IMR-90 (cell line): ENCODE measurements around the gene DAND5. TPM values are rescaled to one million over a fixed set of nuclear protein-coding genes. Genes with fewer than 3 reads are reported as not detected.

Source experiments
- ATAC-seq: fragments of 200-7000 bp; cut with Tn5 transposase; 2 replicates; pipeline ENCODE4 v1.9.1; 2020; ENCODE audit warnings: low read depth, mild to moderate bottlenecking, moderate library complexity
- BruUV-seq: library from RNA; stranded (reverse); fragments of 400-500 nt; replicated peaks from 2 replicates; lab custom pipeline; 2021; lab: Mats Ljungman, UMichigan
- CTCF ChIA-PET: fragments of 300-600 bp; formaldehyde crosslinking; extraction: SDS; loops from one replicate; lab custom pipeline; 2021; ENCODE audit warnings: antibody characterized with exemption; lab: Yijun Ruan, JAX
- POLR2A ChIA-PET: fragments of 300-600 bp; sonication (Branson Sonifier 250); formaldehyde crosslinking; loops from one replicate; lab custom pipeline; 2022; ENCODE audit warnings: antibody characterized with exemption; ENCODE audit not compliant: unreplicated experiment; lab: Charles Lee
- DNase-seq: peaks from one replicate; pipeline ENCODE4 v3.0.0; 2013
- H2AFZ ChIP-seq: replicated peaks from 2 replicates; pipeline ENCODE3; 2013; ENCODE audit warnings: low read length, mild to moderate bottlenecking; ENCODE audit not compliant: poor library complexity
- H2AK5ac ChIP-seq: 2 replicates; pipeline ENCODE4 v1.6.1; 2013; ENCODE audit warnings: low read depth, low read length, inconsistent platforms
- H2AK9ac ChIP-seq: replicated peaks from 2 replicates; pipeline ENCODE3; 2013; ENCODE audit warnings: mild to moderate bottlenecking, low read depth, low read length, moderate library complexity; ENCODE audit not compliant: poor library complexity
- H2BK120ac ChIP-seq: 2 replicates; pipeline ENCODE4 v1.6.1; 2013; ENCODE audit warnings: low read depth, low read length, inconsistent platforms
- H2BK15ac ChIP-seq: 3 replicates; pipeline ENCODE4 v1.6.1; 2013; ENCODE audit warnings: low read depth, low read length, inconsistent platforms
- H2BK20ac ChIP-seq: 2 replicates; pipeline ENCODE4 v1.6.1; 2013; ENCODE audit warnings: low read depth, mild to moderate bottlenecking, inconsistent platforms, low read length, moderate library complexity
- H2BK5ac ChIP-seq: 2 replicates; pipeline ENCODE4 v1.6.1; 2013; ENCODE audit warnings: mild to moderate bottlenecking, low read depth, low read length, inconsistent platforms; ENCODE audit not compliant: poor library complexity, severe bottlenecking
- H3K14ac ChIP-seq: replicated peaks from 2 replicates; pipeline ENCODE4 v1.6.1; 2013; ENCODE audit warnings: low read depth, low read length, inconsistent platforms
- H3K18ac ChIP-seq: 2 replicates; pipeline ENCODE4 v1.6.1; 2013; ENCODE audit warnings: low read depth, low read length, control low read depth
- H3K23ac ChIP-seq: 2 replicates; pipeline ENCODE4 v1.6.1; 2013; ENCODE audit warnings: low read depth, low read length, inconsistent platforms
- H3K27ac ChIP-seq: 2 replicates; pipeline ENCODE4 v1.5.1; 2013; ENCODE audit warnings: mild to moderate bottlenecking, control low read depth, low read length; ENCODE audit not compliant: insufficient read depth
- H3K27me3 ChIP-seq: 2 replicates; pipeline ENCODE4 v1.6.1; 2013; ENCODE audit warnings: low read length; ENCODE audit not compliant: control insufficient read depth, insufficient read depth
- H3K36me3 ChIP-seq: 2 replicates; pipeline ENCODE4 v1.6.1; 2013; ENCODE audit warnings: low read length, mixed read lengths; ENCODE audit not compliant: control insufficient read depth, insufficient read depth
- H3K4ac ChIP-seq: 2 replicates; pipeline ENCODE4 v1.6.1; 2013; ENCODE audit warnings: low read depth, low read length, inconsistent platforms
- H3K4me1 ChIP-seq: 2 replicates; pipeline ENCODE4 v1.6.1; 2013; ENCODE audit warnings: low read length, mixed read lengths; ENCODE audit not compliant: control insufficient read depth, insufficient read depth
- H3K4me2 ChIP-seq: 2 replicates; pipeline ENCODE4 v1.6.1; 2013; ENCODE audit warnings: low read depth, mild to moderate bottlenecking, control low read depth, low read length, moderate library complexity
- H3K4me3 ChIP-seq: 2 replicates; pipeline ENCODE4 v1.5.1; 2013; ENCODE audit warnings: low read depth, mild to moderate bottlenecking, control low read depth, low read length, moderate library complexity; ENCODE audit not compliant: insufficient read depth
- H3K56ac ChIP-seq: 2 replicates; pipeline ENCODE4 v1.6.1; 2013; ENCODE audit warnings: low read length, inconsistent platforms; ENCODE audit not compliant: insufficient read depth; ENCODE audit errors: extremely low read depth
- H3K79me1 ChIP-seq, 2 experiments: 2 replicates each; pipeline ENCODE4 v1.6.1; 2013; ENCODE audit warnings: low read length in 2 of 2, inconsistent platforms in 1 of 2, low read depth in 1 of 2
- H3K9ac ChIP-seq: 2 replicates; pipeline ENCODE4 v1.6.1; 2013; ENCODE audit warnings: low read depth, low read length, control low read depth
- H3K9me1 ChIP-seq: 2 replicates; pipeline ENCODE4 v1.6.1; 2013; ENCODE audit warnings: low read length, inconsistent platforms; ENCODE audit not compliant: insufficient read depth
- H3K9me3 ChIP-seq: 2 replicates; pipeline ENCODE4 v1.6.1; 2013; ENCODE audit warnings: low read length; ENCODE audit not compliant: control insufficient read depth, insufficient read depth
- H4K20me1 ChIP-seq: 2 replicates; pipeline ENCODE4 v1.6.1; 2013; ENCODE audit warnings: low read length, inconsistent platforms; ENCODE audit not compliant: insufficient read depth
- H4K5ac ChIP-seq: 2 replicates; pipeline ENCODE4 v1.6.1; 2013; ENCODE audit warnings: mild to moderate bottlenecking, low read depth, low read length, control low read depth
- H4K8ac ChIP-seq, 2 experiments: 2 replicates each; pipeline ENCODE4 v1.6.1; 2013; ENCODE audit warnings: low read depth in 2 of 2, low read length in 2 of 2, control low read depth in 1 of 2, inconsistent platforms in 1 of 2
- H4K91ac ChIP-seq: 2 replicates; pipeline ENCODE4 v1.6.1; 2013; ENCODE audit warnings: low read depth, low read length, inconsistent platforms; ENCODE audit not compliant: insufficient read depth
- CEBPB ChIP-seq: IDR thresholded peaks from 2 replicates; pipeline ENCODE4 v1.6.1; 2012; ENCODE audit warnings: low read depth, low read length, improper control_type of control experiment
- CHD1 ChIP-seq: IDR thresholded peaks from 2 replicates; pipeline ENCODE4 v1.6.1; 2012; ENCODE audit warnings: low read depth, low read length, improper control_type of control experiment
- CTCF ChIP-seq: conservative IDR thresholded peaks from 2 replicates; pipeline ENCODE4 v1.5.1; 2012; ENCODE audit warnings: mild to moderate bottlenecking, low read depth, low read length, improper control_type of control experiment
- ELK1 ChIP-seq: fragments of 150-350 bp; IDR thresholded peaks from 2 replicates; pipeline ENCODE4 v1.6.1; 2016; ENCODE audit warnings: low read depth, mild to moderate bottlenecking, low read length, moderate library complexity, borderline replicate concordance
- MAFK ChIP-seq: IDR thresholded peaks from 2 replicates; pipeline ENCODE4 v1.6.1; 2012; ENCODE audit warnings: low read depth, low read length, improper control_type of control experiment
- MAZ ChIP-seq: IDR thresholded peaks from 2 replicates; pipeline ENCODE4 v1.6.1; 2012; ENCODE audit warnings: low read depth, mild to moderate bottlenecking, low read length, improper control_type of control experiment, moderate library complexity, borderline replicate concordance
- NFE2L2 ChIP-seq: fragments of 150-350 bp; IDR thresholded peaks from 2 replicates; pipeline ENCODE4 v1.6.1; 2016; ENCODE audit warnings: low read depth, mild to moderate bottlenecking, low read length
- POLR2A ChIP-seq: IDR thresholded peaks from 2 replicates; pipeline ENCODE4 v1.6.1; 2012; ENCODE audit warnings: mild to moderate bottlenecking, low read depth, low read length
- RAD21 ChIP-seq: IDR thresholded peaks from 2 replicates; pipeline ENCODE4 v1.6.1; 2012; ENCODE audit warnings: low read length, improper control_type of control experiment
- USF2 ChIP-seq: fragments of 150-350 bp; IDR thresholded peaks from 2 replicates; pipeline ENCODE4 v1.6.1; 2017; ENCODE audit warnings: mild to moderate bottlenecking, antibody characterized with exemption, low read length, low read depth
- WGBS, 2 experiments: methylation state at CpG; one replicate each; pipeline versions ENCODE4 v1.1.5 to v1.1.7; 2013; ENCODE audit warnings: missing lambda C conversion rate in 2 of 2; ENCODE audit not compliant: insufficient read length in 1 of 2; ENCODE audit errors: extremely low coverage in 2 of 2; 5-methylcytosine and 5-hydroxymethylcytosine counted together
- dilution Hi-C: fragments of 300-500 bp; cut with HindIII; formaldehyde crosslinking; loops from one replicate; pipeline ENCODE4 v1.14.3; 2018; ENCODE audit warnings: low sequenced_read_pairs; ENCODE audit not compliant: unreplicated experiment
- in situ Hi-C: fragments of 300-500 bp; cut with MboI; formaldehyde crosslinking; loops from 3 replicates; pipeline ENCODE4 v1.14.3; 2019; ENCODE audit warnings: low sequenced_read_pairs, inconsistent platforms, mixed read lengths
- intact Hi-C: fragments of 100-400 bp; cut with micrococcal nuclease; formaldehyde crosslinking; loops from 2 replicates; pipeline ENCODE4 v1.10.0; 2022
- polyA plus RNA-seq, 3 experiments: library from polyadenylated mRNA; depleted of rRNA; stranded (reverse); fragments of >200 nt; gene quantifications; 2 replicates each; pipeline ENCODE4 v1.2.3, GENCODE V29; 2012; ENCODE audit warnings: low replicate concordance in 1 of 3
- total RNA-seq: library from RNA; depleted of rRNA; stranded (reverse); fragments of >200 nt; gene quantifications from 2 replicates; pipeline ENCODE4 v1.2.3, GENCODE V29; 2012

The DAND5 gene
- total and polyA plus RNA-seq, 2 of the 4 experiments (the other 2 are of a cell fraction), result 0.03 TPM; not detected in 1

GRCh38 chr19:12953799-12954611 lies 15.4 kb upstream of the DAND5 start:
- no peak overlapping the region for H2AFZ ChIP-seq
- peaks cover 5% of the 10 kb centered on the region; the same call in 1 of the 2 replicates for H3K9me1 ChIP-seq
- H4K5ac ChIP-seq, result peak overlapping the region; percentile 9
- H3K4me1 ChIP-seq, result peaks cover 25% of the 10 kb centered on the region
- no peak overlapping the region; the same call in 1 of the 2 replicates for H2BK120ac ChIP-seq
- in situ Hi-C loops, result no loop called here
- H2BK15ac ChIP-seq, result no peak overlapping the region
- TF ChIP-seq ELK1, result no peak
- no peak for TF ChIP-seq MAFK
- no peak for TF ChIP-seq MAZ
- no peak for TF ChIP-seq CHD1
- no peak for TF ChIP-seq NFE2L2
- no peak for TF ChIP-seq CEBPB
- no peak for TF ChIP-seq CTCF
- TF ChIP-seq RAD21, result no peak
- no peak for TF ChIP-seq POLR2A
- TF ChIP-seq USF2, result no peak
- peaks cover 50% of the 10 kb centered on the region for H3K36me3 ChIP-seq
- peak overlapping the region; percentile 66; the same call in 1 of the 2 replicates for H3K4ac ChIP-seq
- intact Hi-C loops, result no loop called here
- peak overlapping the region; percentile 24 for H4K91ac ChIP-seq
- dilution Hi-C loops, result no loop called here
- DNase-seq (no peak), ATAC-seq (no peak)
- H3K56ac ChIP-seq, result no peak overlapping the region
- peak overlapping the region; percentile 21; the same call in 1 of the 2 replicates for H2AK5ac ChIP-seq
- peak overlapping the region; percentile 29 to 54; a peak in 1 of 4 replicates for H4K8ac ChIP-seq
- 87% methylated on average over 6 of the region's 12 CpGs; no CpG with 5 or more reads in 1 of the 2 experiments for WGBS, 2 experiments
- 0 out of 2 replicates have a peak overlapping the region, but pooled peaks have one; percentile 39 for H3K9ac ChIP-seq
- no peaks in the 10 kb centered on the region for H3K9me3 ChIP-seq
- H2AK9ac ChIP-seq, result peak overlapping the region; percentile 91
- no peak overlapping the region for H2BK20ac ChIP-seq
- ChIA-PET CTCF (interaction anchor here (1.0 to 3.2 kb wide), 3 partner anchors 12 to 108 kb away, joined by 3 to 18 read pairs (median 4); no protein-coding TSS in a partner anchor), POLR2A (no interaction called here)
- peaks cover 19 to 66% of the 10 kb centered on the region in 2 experiments for H3K79me1 ChIP-seq
- H3K27me3 ChIP-seq, result no peaks in the 10 kb centered on the region
- H3K18ac ChIP-seq, result no peak overlapping the region
- H3K23ac ChIP-seq, result peak overlapping the region; percentile 71; the same call in 1 of the 2 replicates
- no peak overlapping the region for H3K14ac ChIP-seq
- H3K27ac ChIP-seq, result peak overlapping the region; percentile 87
- peaks cover 25% of the 10 kb centered on the region; the same call in 1 of the 2 replicates for H4K20me1 ChIP-seq
- H3K4me2 ChIP-seq, result no peak overlapping the region
- BruUV-seq, result no TSS peak
- H2BK5ac ChIP-seq, result peak overlapping the region; percentile 85
- H3K4me3 ChIP-seq, result no peak overlapping the region
